Medulla oblongata (tissue), 1 donor: Measurements from ENCODE around the gene LRFN5.
"Not testable (repeated sequence)": the region's sequence is repeated elsewhere in the genome, so short reads cannot be mapped to it uniquely, and the experiment has no call there.

ENCODE experiments used
- DNase-seq: peaks from one replicate; pipeline ENCODE4 v3.0.0-alpha.2; 2015; ENCODE audit errors: extremely low spot score

Gene LRFN5

GRCh38 chr14:41899416-41899815, 292.7 kb downstream of the LRFN5 start:
- DNase-seq = no peak

GRCh38 chr14:41900644-41901043, 294.0 kb downstream of the LRFN5 start:
- no peak for DNase-seq

- DNase-seq = no peak
Measured at GRCh38 chr14:41901089-41901488, 294.4 kb downstream of the LRFN5 start.

- no peak for DNase-seq
Measured at GRCh38 chr14:41905394-41905964, 298.8 kb downstream of the LRFN5 start.

- DNase-seq = not testable (repeated sequence)
Measured at GRCh38 chr14:41911155-41911554, 304.5 kb downstream of the LRFN5 start.

- no peak for DNase-seq
Measured at GRCh38 chr14:41913398-41913797, 306.7 kb downstream of the LRFN5 start.

GRCh38 chr14:41915732-41916131, 309.1 kb downstream of the LRFN5 start:
- DNase-seq = no peak

- DNase-seq = no peak
Measured at GRCh38 chr14:41916313-41916712, 309.6 kb downstream of the LRFN5 start.

- peak; percentile 39 for DNase-seq
Measured at GRCh38 chr14:41925409-41925808, 318.7 kb downstream of the LRFN5 start.

GRCh38 chr14:41950428-41951151, 343.9 kb downstream of the LRFN5 start:
- no peak for DNase-seq
